Endothelial cell of umbilical vein (primary cell): ENCODE data around the gene EXD3. TPM values are rescaled to one million over a fixed set of nuclear protein-coding genes. Genes with fewer than 3 reads are reported as not detected.

Experiments
- BruUV-seq: library from RNA; stranded (reverse); fragments of 400-500 nt; replicated peaks from 2 replicates; lab custom pipeline; 2021; lab: Mats Ljungman, UMichigan
- CTCF ChIA-PET: fragments of 300-600, 350-600 bp; sonication (Branson Sonifier 250); formaldehyde crosslinking; loops from one replicate; lab custom pipeline; 2021; ENCODE audit warnings: antibody characterized with exemption, inconsistent platforms; lab: Charles Lee
- POLR2A ChIA-PET: fragments of 300-600, 350-600 bp; sonication (Branson Sonifier 250); formaldehyde crosslinking; loops from one replicate; lab custom pipeline; 2021; ENCODE audit warnings: antibody characterized with exemption, inconsistent platforms; lab: Charles Lee
- DNase-seq: peaks from one replicate; pipeline ENCODE4 v3.0.0-alpha.2; 2011; ENCODE audit warnings: low read depth, low spot score
- FAIRE-seq: peaks from 2 replicates; lab custom pipeline; 2011; peaks lifted over from hg19 to GRCh38; lab: Jason Lieb, UNC
- H2AFZ ChIP-seq: 2 replicates; pipeline ENCODE4 v1.6.0; 2012; ENCODE audit warnings: low read depth, low read length, control low read depth, inconsistent platforms
- H3K27ac ChIP-seq: 2 replicates; pipeline ENCODE4 v1.5.1; 2011; ENCODE audit warnings: low read depth, mild to moderate bottlenecking, control low read depth, low read length, moderate library complexity; ENCODE audit not compliant: insufficient read depth
- H3K27me3 ChIP-seq, 2 experiments: 2 replicates each; pipeline versions ENCODE4 v1.6.0 to v1.6.1; 2011; ENCODE audit warnings: low read length in 2 of 2, mixed read lengths in 1 of 2; ENCODE audit not compliant: control insufficient read depth in 2 of 2, insufficient read depth in 2 of 2
- H3K36me3 ChIP-seq, 2 experiments: 2 replicates in 1 of 2; 3 replicates in 1 of 2; pipeline ENCODE4 v1.5.1; 2011; ENCODE audit warnings: low read length in 2 of 2, mild to moderate bottlenecking in 1 of 2, moderate library complexity in 1 of 2; ENCODE audit not compliant: control insufficient read depth in 2 of 2, insufficient read depth in 2 of 2; ENCODE audit errors: extremely low read depth in 1 of 2
- H3K4me1 ChIP-seq: 3 replicates; pipeline ENCODE4 v1.5.1; 2011; ENCODE audit warnings: mild to moderate bottlenecking, low read length; ENCODE audit not compliant: control insufficient read depth, insufficient read depth; ENCODE audit errors: extremely low read depth
- H3K4me2 ChIP-seq: 2 replicates; pipeline ENCODE4 v1.6.1; 2011; ENCODE audit warnings: low read length, control low read depth, mixed read lengths; ENCODE audit not compliant: insufficient read depth
- H3K4me3 ChIP-seq, 3 experiments: fragments of 200-600 bp in 1 of 3; sonication (generic), shearing (Covaris generic) in 1 of 3; replicated peaks in 1 of 3; 2 replicates each; pipeline ENCODE4 v1.5.1; 2011 to 2016; ENCODE audit warnings: control low read depth in 3 of 3, low read length in 3 of 3, mild to moderate bottlenecking in 2 of 3, inconsistent platforms in 1 of 3, low read depth in 1 of 3, moderate library complexity in 1 of 3; ENCODE audit not compliant: insufficient read depth in 1 of 3
- H3K79me2 ChIP-seq: 2 replicates; pipeline ENCODE4 v1.6.0; 2012; ENCODE audit warnings: low read length, inconsistent platforms; ENCODE audit not compliant: control insufficient read depth, insufficient read depth
- H3K9ac ChIP-seq: replicated peaks from 2 replicates; pipeline ENCODE3; 2011; ENCODE audit warnings: low read length, control low read depth; ENCODE audit not compliant: insufficient read depth; ENCODE audit errors: extremely low read depth
- H3K9me1 ChIP-seq: replicated peaks from 3 replicates; pipeline ENCODE4 v1.6.0; 2011; ENCODE audit warnings: mild to moderate bottlenecking, low read length; ENCODE audit not compliant: control insufficient read depth, insufficient read depth; ENCODE audit errors: extremely low read depth
- H3K9me3 ChIP-seq: replicated peaks from 2 replicates; pipeline ENCODE4 v1.5.1; 2012; ENCODE audit warnings: low read length, inconsistent platforms; ENCODE audit not compliant: control insufficient read depth, insufficient read depth
- H4K20me1 ChIP-seq: replicated peaks from 2 replicates; pipeline ENCODE3; 2011; ENCODE audit warnings: mild to moderate bottlenecking, low read length; ENCODE audit not compliant: control insufficient read depth, insufficient read depth; ENCODE audit errors: extremely low read depth
- FOS ChIP-seq: IDR thresholded peaks from 2 replicates; pipeline ENCODE4 v1.6.1; 2011; ENCODE audit warnings: mild to moderate bottlenecking, low read length, moderate library complexity, borderline replicate concordance; ENCODE audit not compliant: insufficient read depth
- GATA2 ChIP-seq: IDR thresholded peaks from 2 replicates; pipeline ENCODE4 v1.7.0; 2011; ENCODE audit warnings: low read depth, mild to moderate bottlenecking, moderate library complexity, mixed read lengths, low read length; ENCODE audit not compliant: insufficient read length, insufficient read depth
- JUN ChIP-seq: IDR thresholded peaks from 2 replicates; pipeline ENCODE4 v1.6.1; 2011; ENCODE audit warnings: borderline replicate concordance, low read depth; ENCODE audit not compliant: insufficient read length, insufficient read depth
- MYC ChIP-seq: IDR thresholded peaks from one replicate; pipeline ENCODE4 v1.6.1; 2011; ENCODE audit warnings: mild to moderate bottlenecking, low read depth, low read length
- POLR2A ChIP-seq: IDR thresholded peaks from 2 replicates; pipeline ENCODE4 v1.6.1; 2012; ENCODE audit warnings: low read depth, mild to moderate bottlenecking, control low read depth, low read length
- POLR2AphosphoS5 ChIP-seq: IDR thresholded peaks from 2 replicates; pipeline ENCODE4 v1.6.1; 2012; ENCODE audit warnings: low read depth, mild to moderate bottlenecking, control low read depth, low read length, moderate library complexity; ENCODE audit not compliant: insufficient read depth
- dilution Hi-C: fragments of 300-500 bp; cut with MboI; formaldehyde crosslinking; loops from one replicate; pipeline ENCODE4 v1.15.0; 2019; ENCODE audit warnings: low sequenced_read_pairs; ENCODE audit not compliant: extremely low pct_ligation_motif_present
- intact Hi-C: fragments of 100-400 bp; cut with micrococcal nuclease; formaldehyde crosslinking; loops from one replicate; pipeline ENCODE4 v1.10.0; 2022
- polyA plus RNA-seq, 4 experiments: library from polyadenylated mRNA; depleted of rRNA in 3 of 4; stranded (reverse) in 3 of 4; unstranded in 1 of 4; fragments of >200 nt; gene quantifications; 2 replicates each; pipeline versions ENCODE4 v1.2.1 to v1.2.3, GENCODE V29; 2011 to 2012; ENCODE audit warnings: missing spikeins in 1 of 4
- total RNA-seq: library from RNA; stranded (reverse); gene quantifications from 2 replicates; pipeline ENCODE4 v1.2.3, GENCODE V29; 2021
- TF ChIP-seq, protein P1 (sequence below), 2 donors: IDR thresholded peaks; 1 replicate in 1 of 2; 2 replicates in 1 of 2; pipeline ENCODE4 v1.5.1; 2011; ENCODE audit warnings: low read length in 2 of 2, mild to moderate bottlenecking in 2 of 2, moderate library complexity in 2 of 2, control low read depth in 1 of 2, inconsistent platforms in 1 of 2, low read depth in 1 of 2; ENCODE audit not compliant: insufficient read depth in 1 of 2; ENCODE audit errors: extremely low read depth in 1 of 2
- TF ChIP-seq, protein P2 (sequence below): IDR thresholded peaks from 2 replicates; pipeline ENCODE4 v1.6.1; 2011; ENCODE audit not compliant: insufficient read depth, insufficient read length

EXD3 gene
- total and polyA plus RNA-seq, 2 donors (not counting 3 experiments of a cell fraction or from before 2014, with no cell fraction given), result 17.7 to 30.3 TPM

DNA sequence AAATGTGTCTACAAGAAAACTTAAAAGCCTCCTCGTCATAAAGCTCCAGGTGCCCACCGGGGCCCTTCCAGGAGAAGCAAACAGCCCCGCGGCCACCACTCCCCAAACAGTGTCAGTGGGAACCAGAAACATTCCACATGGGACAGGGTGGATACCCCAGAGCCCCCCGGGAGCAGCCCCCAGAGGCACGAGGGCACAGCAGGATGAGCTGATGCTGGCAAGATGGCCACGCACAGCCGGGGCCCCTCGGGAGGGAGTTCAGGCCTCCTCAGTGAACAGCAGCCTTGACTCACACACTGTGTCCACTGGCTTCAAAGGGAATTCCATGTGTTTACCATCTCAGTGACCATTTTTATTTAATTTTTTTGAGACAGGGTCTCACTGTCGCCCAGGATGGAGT lies 10.5 kb downstream of the EXD3 start:
- Histone ChIP-seq H3K36me3 (peaks cover 0 to 2% of the 10 kb centered on the region in 2 experiments), H3K4me3 (no peak overlapping the region), H3K9ac (peak overlapping the region; percentile 78), H3K27ac (peak overlapping the region; percentile 97), H3K79me2 (peaks cover 28% of the 10 kb centered on the region), H4K20me1 (no peaks in the 10 kb centered on the region), H2AFZ (no peak overlapping the region), H3K27me3 (no peaks in the 10 kb centered on the region), H3K9me1 (no peaks in the 10 kb centered on the region), H3K4me2 (peak overlapping the region; percentile 52), H3K4me1 (peaks cover 26% of the 10 kb centered on the region), H3K9me3 (no peaks in the 10 kb centered on the region)
- no peak for DNase-seq
- intact Hi-C loops (no loop called here), dilution Hi-C loops (no loop called here)
- no TSS peak for BruUV-seq
- no peak for TF ChIP-seq FOS
- ChIA-PET POLR2A (interaction anchor here (1.0 to 1.1 kb wide), 2 partner anchors 109 to 110 kb away, joined by 3 read pairs; partner anchors contain the start of gene NRARP), CTCF (interaction anchor here (1.2 to 3.2 kb wide), 5 partner anchors 11 to 125 kb away, joined by 3 to 29 read pairs (median 10); partner anchors contain the start of genes EXD3, NOXA1 and NRARP)
- FAIRE-seq, result peak; percentile 63

DNA sequence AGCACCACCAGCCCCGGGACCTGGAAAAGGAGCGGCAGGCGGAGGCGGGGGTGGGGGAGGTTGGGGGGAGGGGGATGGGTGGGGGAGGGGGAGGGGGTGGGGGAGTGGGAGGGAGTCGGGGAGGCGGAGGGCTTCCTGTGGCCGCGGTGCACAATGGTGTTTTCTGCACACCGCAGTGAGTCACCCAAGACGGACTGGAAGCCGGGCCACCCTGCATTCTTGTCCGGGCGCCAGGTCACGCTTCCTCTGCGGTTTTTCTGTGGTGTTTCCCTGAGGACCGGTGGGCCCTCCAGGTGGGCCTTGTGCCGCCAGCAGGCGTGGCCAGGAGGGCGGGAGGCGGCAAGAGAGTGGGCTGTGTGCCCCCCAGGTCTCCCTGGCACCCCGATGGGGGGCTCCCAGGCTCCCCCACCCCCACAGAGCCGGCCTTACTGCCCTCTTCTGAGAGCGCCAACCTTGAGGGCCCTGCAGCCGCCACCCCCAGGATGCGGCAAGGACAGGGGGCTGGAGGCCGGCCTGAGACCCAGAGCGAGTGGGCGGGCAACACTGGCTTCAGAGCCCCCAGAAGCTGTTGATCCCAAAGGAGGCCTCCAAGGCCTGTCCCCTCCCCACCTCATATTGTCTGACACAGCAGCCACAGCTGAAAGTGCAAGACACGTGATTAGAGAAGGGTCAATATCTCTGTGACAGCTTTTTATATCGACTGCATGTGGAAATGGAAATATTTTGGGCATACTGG lies 11.1 kb downstream of the EXD3 start:
- TF ChIP-seq POLR2AphosphoS5, result peak; percentile 92
- peak; percentile 66 for TF ChIP-seq JUN
- TF ChIP-seq, protein P1, sequence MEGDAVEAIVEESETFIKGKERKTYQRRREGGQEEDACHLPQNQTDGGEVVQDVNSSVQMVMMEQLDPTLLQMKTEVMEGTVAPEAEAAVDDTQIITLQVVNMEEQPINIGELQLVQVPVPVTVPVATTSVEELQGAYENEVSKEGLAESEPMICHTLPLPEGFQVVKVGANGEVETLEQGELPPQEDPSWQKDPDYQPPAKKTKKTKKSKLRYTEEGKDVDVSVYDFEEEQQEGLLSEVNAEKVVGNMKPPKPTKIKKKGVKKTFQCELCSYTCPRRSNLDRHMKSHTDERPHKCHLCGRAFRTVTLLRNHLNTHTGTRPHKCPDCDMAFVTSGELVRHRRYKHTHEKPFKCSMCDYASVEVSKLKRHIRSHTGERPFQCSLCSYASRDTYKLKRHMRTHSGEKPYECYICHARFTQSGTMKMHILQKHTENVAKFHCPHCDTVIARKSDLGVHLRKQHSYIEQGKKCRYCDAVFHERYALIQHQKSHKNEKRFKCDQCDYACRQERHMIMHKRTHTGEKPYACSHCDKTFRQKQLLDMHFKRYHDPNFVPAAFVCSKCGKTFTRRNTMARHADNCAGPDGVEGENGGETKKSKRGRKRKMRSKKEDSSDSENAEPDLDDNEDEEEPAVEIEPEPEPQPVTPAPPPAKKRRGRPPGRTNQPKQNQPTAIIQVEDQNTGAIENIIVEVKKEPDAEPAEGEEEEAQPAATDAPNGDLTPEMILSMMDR (IDR thresholded peaks at IDR 0.05; ENCODE audit: extremely low read depth in 1 of 2, insufficient read depth in 1 of 2, low read depth in 1 of 2, low read length in 2 of 2), result no peak
- TF ChIP-seq, protein P2, sequence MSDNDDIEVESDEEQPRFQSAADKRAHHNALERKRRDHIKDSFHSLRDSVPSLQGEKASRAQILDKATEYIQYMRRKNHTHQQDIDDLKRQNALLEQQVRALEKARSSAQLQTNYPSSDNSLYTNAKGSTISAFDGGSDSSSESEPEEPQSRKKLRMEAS, result peak; percentile 34
- TF ChIP-seq FOS, result peak; percentile 76
- no peak for TF ChIP-seq POLR2A
- no peak for TF ChIP-seq GATA2
- TF ChIP-seq MYC, result peak; percentile 62
- FAIRE-seq, result peak; percentile 99
- ChIA-PET CTCF (interaction anchor here (1.2 to 4.6 kb wide), 6 partner anchors 11 to 125 kb away, joined by 3 to 36 read pairs (median 10); partner anchors contain the start of genes EXD3, NOXA1 and NRARP), POLR2A (interaction anchor here (1.0 to 1.1 kb wide), 2 partner anchors 109 to 110 kb away, joined by 3 read pairs; partner anchors contain the start of gene NRARP)
- Histone ChIP-seq H3K4me1 (peaks cover 30% of the 10 kb centered on the region), H3K4me2 (peak overlapping the region; percentile 52), H3K36me3 (no peaks in the 10 kb centered on the region), H3K9ac (peak overlapping the region; percentile 78), H3K27me3 (no peaks in the 10 kb centered on the region), H3K79me2 (peaks cover 21% of the 10 kb centered on the region), H4K20me1 (no peaks in the 10 kb centered on the region), H3K9me3 (no peaks in the 10 kb centered on the region), H3K9me1 (no peaks in the 10 kb centered on the region), H2AFZ (no peak overlapping the region), H3K4me3 (no peak overlapping the region), H3K27ac (peak overlapping the region; percentile 97)
- dilution Hi-C loops, result no loop called here
- TSS peak; percentile 39 for BruUV-seq
- peak; percentile 93 for DNase-seq
- intact Hi-C loops, result no loop called here
